Fibroblast of skin of left quadriceps (primary cell): ENCODE data around the gene LSM3.

Experiments used
- DNase-seq, 2 experiments: peaks; one replicate each; pipeline ENCODE4 v3.0.0-alpha.2; 2013; ENCODE audit warnings: low read depth in 2 of 2

The LSM3 gene

DNA sequence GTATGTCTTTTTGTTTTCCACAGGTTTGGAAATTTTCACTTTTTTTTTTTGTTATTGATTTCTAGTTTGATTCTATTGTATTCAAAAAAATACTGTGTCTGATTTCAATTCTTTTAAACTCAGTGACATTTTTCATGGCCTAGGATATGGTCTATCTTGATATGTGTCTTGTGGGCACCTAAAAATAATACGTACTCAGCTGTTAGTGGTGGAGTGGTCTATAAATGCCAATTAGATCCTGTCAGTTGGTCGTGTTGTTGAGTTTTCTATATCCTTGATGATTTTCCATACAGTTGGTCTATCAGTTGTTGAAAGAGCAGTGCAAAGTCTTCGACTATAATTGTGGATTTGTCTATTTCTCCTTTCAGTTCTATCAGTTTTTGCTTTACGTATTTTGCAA lies 61.7 kb downstream of the LSM3 start:
- no peak for DNase-seq

DNA sequence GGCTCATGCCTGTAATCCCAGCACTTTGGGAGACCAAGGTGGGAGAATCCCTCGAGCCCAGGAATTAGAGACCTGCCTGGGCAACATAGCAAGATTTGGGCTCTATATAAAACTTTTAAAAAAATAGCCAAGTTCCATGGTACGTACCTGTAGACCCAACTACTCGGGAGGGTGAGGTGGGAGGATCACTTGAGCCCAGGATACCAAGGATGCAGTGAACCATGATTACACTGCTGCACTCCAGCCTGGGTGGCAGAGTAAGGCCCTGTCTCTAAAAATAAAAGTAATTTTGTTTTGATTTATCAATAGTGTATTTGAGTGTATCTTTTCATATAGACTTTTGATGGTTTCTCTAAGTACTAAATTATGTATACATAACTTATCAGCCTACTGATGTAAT lies 63.1 kb downstream of the LSM3 start:
- DNase-seq: no peak

DNA sequence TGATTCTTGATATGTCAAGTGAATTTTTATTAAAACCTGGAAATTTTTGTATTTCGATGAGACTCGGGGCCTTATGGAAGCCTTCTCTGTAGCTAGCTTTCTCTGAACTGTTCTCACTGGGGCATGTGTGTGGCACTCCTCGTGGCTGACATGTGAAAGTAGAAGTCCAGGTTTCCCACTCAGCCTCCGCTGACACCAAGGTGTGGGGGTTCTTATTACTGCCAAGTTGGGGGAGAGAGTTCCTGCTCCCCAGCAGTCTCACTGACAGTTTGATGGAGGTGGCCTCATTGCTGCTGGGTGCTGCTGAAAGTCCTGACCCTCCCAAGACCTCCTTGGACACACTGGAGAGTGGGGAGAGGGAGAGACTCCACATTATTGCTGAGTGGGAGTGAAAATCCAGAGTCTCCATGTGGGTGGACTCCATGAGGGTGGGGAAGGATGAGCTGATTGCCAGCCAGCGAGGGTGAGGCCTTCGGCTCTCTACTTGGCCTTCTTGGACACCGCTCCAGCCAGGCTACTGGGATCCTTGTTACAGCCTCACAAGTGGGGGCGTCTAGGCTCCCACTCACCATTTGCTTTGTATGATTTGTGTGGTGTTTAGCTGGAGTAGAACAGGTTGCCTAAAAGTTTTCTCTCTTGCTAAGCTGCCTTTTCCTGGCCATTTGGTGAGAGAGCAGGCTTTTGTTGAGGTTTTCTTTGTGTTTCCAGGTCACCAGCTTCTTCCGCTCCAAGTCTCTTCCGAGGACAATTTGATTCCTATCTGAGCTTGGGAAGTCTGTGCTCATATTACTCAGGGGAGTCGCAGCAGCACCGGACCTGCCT lies 64.1 kb downstream of the LSM3 start:
- no peak for DNase-seq

DNA sequence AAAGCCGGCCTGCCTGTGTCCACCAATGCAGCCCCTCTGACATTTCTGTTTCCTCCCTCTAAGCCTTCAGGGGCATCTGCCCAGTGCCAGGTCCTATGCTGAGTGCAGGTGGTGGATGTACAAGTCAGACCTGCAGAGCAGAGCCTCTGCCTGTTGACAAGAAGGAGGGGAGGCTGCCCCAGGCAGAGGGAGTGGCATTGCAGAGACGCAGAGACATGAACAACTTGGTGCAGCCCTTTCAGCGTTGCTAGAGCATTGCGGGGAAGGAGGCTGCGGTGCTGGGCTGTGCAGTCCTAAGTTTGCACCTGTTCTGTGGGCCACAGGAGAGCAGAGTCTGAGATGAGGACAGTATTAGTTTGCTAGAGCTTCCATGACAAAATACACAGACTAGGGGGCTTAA lies 65.2 kb downstream of the LSM3 start:
- no peak for DNase-seq

DNA sequence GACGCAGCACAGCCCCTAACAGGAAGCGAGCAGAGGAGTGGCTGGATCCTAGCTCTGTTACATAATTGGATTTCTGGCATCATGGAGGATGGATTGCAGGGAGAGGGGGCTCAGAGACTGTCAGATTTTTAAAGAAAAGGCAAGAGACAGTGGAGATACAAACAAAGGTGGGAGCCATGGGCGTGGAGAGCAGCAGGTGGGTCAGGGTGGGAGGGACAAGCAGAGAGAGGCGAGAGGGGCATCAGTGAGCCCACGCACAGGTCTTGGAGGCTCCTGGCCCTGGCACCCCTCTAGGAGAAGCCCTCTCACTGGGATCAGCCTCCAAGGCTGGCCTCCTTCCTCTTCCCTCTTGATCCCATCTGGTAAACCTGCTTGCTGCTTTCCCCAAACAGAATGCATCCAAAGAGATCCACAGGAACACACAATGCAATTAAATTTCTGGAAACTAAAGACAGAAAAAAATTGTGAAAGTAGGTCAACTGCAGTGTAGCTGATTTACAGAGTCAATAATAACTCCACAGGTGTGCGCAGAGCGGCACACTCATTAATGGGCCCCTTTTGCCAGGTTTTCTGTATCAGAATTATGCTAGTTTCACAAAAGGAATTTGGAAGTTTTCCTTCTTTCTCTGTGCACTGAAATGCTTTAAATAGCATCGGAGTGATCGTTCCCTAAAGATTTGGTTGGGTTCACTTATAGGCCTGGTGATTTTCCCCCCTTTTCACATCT lies 66.1 kb downstream of the LSM3 start:
- no peak for DNase-seq

DNA sequence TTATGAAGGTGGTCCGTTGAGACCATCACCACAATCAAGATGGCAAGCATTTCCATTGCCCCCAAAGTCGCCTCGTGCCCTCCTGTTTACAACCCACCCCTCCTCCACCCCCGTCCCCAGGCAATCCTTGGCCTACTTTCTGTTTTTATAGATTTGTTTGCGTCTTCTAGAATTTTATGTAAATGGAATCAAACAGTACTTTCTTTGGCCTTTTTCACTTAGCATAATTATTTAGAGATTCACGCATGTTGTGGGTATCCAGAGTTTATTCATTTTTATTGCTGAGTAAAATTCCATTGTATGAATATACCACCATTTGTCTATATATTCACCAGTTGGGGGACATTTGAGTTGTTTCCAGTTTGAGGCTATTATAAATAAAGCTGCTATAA lies 66.6 kb downstream of the LSM3 start:
- DNase-seq: no peak

DNA sequence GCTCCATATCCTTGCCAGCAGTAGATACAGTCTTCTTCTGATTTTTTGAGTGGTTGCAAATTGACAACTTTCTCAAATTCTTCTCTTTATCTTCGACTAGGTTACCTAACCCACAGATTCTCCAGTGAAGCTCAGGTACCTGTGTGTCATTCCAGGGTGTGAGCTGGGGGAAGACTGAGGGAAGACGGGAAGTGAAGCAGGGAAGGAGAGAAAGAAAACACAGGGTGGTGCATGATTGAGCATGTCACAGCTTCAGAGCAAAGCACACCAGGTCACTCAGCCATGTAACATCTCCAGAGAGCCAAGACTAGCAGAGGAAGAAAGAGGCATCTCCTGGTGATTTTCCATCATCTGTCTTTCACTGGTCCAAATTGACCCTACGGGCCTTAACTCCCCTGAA lies 67.2 kb downstream of the LSM3 start:
- no peak for DNase-seq

DNA sequence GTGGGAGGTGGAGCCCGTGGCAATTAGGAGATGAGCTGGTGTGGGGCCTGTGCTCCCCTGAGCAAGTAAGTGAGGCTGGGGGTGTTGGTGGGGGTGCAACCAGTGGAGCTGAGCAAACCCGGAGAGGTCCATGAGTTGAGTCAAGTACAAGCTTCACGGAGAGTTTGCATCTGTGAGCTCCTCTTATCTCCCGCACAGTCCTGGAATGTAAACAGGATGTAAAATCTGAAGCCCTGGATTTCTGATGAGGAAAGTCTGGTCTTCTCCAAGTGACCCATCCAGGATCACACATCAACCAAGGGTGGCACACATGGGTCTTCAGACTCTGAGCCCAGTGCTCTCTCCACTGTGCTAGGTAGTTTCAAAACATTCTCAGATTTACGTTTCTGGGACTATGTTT lies 67.8 kb downstream of the LSM3 start:
- DNase-seq: no peak

DNA sequence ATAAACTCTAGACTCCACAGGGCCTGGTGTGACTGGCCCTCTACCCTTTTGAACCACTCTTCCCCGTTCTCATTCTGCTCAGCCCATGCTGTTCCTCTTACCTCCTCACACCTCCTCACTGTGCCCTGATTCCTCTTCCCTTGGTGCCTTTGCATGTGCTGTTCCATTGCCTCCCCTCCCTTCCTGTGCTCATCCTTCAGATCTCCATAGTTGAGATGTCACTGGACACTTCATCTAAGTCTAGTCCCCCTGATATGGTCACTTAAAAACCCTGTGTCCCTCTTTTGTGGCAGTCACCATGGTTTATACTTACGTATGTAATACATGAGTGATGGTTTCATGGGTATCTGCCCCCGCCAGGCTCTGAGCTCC lies 69.8 kb downstream of the LSM3 start:
- DNase-seq: no peak

DNA sequence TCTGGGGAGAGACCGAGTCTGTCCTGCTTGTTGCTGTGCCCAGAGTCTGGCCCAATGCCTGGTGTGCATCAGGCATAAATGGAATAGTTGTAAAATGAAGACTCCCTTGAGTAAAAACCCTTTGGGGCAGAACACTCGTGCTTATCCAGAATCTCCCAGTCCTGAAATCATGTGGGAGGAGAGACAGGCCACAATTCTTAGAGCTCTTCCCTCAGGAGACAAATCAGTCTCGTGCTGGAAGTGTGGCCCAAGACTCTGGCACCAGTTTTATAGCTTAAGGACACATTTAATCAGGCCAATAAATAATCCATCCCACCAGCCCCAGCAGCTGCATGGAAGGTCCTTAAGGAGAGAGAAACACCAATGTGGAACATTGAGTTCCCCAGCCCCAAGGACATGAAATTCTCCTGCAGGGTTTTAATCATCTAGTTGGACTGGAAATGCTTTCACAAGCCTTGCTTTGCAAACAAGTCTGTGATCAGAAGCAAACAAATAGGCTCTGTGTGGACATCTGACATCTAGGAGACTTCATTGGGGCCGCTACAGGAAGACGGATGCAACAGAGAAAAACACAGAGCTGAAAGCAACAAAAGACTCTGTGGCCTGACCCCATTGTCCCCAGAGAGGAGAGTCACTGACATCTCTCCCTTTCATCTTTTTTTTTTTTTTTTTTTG lies 70.4 kb downstream of the LSM3 start:
- no peak for DNase-seq
